SK-MEL-5 (cell line): Measurements from ENCODE around the gene DYNLT5. TPM values are rescaled to one million over a fixed set of nuclear protein-coding genes. Genes with fewer than 3 reads are reported as not detected.

ENCODE experiments used
- DNase-seq: peaks from one replicate; pipeline ENCODE4 v3.0.0-alpha.2; 2016; ENCODE audit warnings: low read depth, low spot score
- in situ Hi-C: cut with HindIII; loops from 2 replicates; pipeline ENCODE4 v1.10.0; 2016; ENCODE audit warnings: low sequenced_read_pairs, high pct_unique_total_duplicates, low pct_unique_long_range_greater_than_20kb
- total RNA-seq: library from RNA; depleted of rRNA; stranded (reverse); fragments of >200 nt; shearing (Covaris generic); gene quantifications from 2 replicates; pipeline ENCODE4 v1.2.3, GENCODE V29; 2014

DYNLT5 gene
- total RNA-seq, 1 experiment from 2014 or later = not detected

DNA sequence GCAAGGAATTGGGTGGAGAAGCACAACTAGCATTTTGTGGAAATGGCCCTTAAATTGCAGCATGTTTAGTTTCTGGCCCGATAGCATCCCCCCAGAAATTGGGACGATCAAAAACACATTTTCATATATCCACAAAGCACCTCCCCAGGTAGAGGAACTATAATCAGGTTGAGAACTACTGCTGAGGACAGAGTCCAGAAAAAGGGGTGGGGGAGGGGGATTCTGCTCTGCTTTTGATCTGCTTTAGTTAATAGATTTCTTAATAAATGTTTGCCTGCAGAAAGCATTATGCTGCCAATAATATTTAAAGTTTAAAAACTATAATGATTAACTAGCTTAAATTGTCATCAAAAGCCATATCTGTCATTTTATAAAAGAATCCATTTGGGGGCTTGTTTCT, 14.4 kb upstream of the DYNLT5 start:
- no peak for DNase-seq
- in situ Hi-C loops = no loop called here

DNA sequence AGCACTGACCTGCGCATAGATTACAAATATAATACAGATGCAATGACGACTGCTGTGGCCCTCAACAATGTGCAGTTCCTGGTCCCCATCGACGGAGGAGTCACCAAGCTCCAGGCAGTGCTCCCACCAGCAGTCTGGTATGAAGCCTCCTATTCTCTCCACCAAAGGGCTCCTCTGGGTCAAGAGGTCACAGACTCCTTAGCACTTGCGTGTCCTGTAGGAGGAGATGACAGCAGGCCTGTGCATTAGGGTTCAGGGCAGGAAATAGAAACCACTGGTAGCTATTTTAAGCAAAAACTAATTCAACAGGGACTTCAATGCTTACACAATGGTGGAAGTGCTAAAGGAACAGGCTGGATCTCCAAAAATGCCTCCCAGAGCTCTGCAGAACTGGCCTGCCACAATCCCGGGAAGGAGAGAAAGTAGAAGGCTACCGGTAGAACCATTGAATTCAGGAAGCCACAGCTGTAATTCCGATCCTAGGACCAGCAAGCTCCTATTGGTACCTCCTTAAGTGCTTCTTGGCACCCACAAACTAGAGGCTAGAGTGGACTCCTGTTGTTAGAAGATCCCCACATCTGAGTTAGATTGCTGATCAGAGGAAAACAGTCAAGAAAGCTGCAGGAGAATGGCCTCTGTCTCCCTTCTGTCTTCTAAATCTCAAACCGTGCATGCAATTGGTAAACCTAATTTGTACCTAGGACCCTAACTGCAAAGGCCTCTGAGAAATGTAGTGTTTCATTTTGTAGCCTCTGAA, 12.7 kb upstream of the DYNLT5 start:
- in situ Hi-C loops = no loop called here
- no peak for DNase-seq

DNA sequence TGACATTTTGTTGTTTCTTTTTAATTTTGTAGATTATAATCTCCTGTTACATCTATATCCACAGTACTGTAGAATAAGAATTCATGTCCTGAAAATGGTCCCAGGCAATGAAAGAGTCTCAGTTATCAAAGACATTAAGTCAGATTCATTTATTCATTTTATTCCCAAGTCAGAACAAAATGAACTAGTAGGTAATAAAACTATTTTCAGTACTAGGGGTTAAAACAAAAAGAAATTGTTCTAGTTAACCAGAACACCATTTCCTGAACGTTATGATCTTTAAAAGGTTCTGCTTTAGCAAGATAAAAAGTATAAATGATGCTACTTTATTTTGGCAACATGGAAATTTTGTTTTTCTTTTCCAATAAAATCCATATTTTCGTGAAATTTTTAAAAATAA, 6.8 kb upstream of the DYNLT5 start:
- no peak for DNase-seq
- in situ Hi-C loops = no loop called here

- no peak for DNase-seq
- in situ Hi-C loops = no loop called here
These were observed 4.8 kb upstream of the DYNLT5 start for GRCh38 chr1:66747501-66747900.

DNA sequence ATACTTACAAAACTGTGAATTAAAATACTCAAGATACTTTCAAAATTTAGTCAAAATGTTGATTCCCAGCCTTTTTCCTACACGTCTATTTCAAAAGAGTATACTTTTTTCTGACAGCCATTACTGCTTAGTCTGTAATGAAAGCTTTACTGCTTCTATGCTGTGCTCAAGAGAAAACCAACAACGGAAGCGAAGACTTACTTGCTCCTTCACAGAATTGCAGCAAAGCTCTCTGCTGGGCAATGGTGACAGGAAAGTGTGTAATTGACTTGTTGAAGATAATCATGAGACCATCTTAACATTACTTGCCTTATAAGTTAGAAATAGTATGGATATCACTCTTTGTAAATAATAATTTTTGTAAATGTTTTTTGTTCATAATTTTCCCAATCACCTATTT, 1.7 kb upstream of the DYNLT5 start:
- no peak for DNase-seq
- in situ Hi-C loops = no loop called here

- in situ Hi-C loops = no loop called here
- no peak for DNase-seq
These were observed 1.1 kb upstream of the DYNLT5 start for GRCh38 chr1:66751160-66751559.

DNA sequence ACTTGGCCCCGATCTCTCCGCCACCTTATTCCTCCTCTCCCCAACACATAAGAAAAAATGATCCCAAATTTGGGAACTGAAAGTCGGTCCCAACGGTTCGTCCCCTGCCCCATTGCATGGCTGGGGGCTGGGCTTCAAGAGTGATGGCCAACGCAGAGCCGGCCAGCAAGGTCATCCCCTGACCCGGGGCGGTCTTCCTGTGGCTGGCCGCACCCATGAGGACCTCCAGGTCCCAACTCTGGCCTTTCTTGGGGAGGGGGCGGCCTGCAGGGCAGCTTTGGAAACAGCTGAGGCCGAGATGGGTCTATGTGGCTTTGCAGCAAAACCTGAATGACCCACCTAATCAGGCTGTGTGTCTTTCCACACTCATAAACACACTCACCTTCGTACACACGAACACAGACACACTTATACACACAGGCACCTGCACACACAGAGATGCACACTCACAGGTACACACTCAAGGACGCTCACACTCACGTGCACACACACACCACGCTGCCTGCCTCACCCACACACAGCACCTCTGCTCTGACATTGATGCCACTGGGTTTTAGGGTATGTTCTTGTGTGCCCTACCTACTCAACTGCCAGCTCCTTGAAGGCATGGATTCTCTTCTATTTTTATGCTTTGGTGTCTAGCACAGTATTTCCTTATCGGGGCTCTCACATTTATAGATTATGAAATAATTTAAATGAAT, 562 bp downstream of the DYNLT5 start:
- DNase-seq = no peak
- in situ Hi-C loops = no loop called here

GRCh38 chr1:66757722-66758240, 5.5 kb downstream of the DYNLT5 start:
- DNase-seq = no peak
- in situ Hi-C loops = no loop called here

GRCh38 chr1:66758241-66758755, 6.0 kb downstream of the DYNLT5 start:
- in situ Hi-C loops = no loop called here
- DNase-seq = peak; percentile 44

- in situ Hi-C loops = no loop called here
- DNase-seq = no peak
These were observed 8.2 kb downstream of the DYNLT5 start for GRCh38 chr1:66760506-66760905.

- no peak for DNase-seq
- in situ Hi-C loops = no loop called here
These were observed 9.0 kb downstream of the DYNLT5 start for GRCh38 chr1:66761221-66761620.

DNA sequence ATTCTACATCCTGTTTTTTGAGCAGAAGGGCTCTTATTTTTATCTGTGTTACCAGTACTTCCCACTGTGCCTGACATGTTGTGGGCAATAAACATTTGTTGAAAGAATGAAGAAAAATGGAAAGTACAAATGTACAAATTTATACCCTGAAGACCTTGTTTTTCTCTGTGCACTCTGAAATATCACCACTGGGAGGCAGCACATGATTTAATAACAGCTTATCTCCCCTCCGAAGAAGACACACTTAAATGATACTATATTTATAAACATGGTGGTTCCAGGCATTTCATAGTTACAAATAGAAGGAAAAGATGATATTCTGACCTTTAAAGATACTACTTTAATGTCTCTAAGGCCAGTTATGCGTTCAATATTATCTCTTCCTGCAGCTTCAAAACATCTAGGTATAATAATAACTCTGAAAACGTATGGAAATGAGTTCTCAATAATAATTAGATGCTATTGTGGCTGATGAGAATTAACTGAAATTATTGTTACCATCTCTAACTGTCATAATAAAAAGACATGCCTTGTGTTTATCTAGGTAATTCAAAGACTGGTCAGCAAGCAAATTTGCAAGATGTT, 12.8 kb downstream of the DYNLT5 start:
- DNase-seq = peak; percentile 68
- in situ Hi-C loops = no loop called here

- DNase-seq = no peak
- in situ Hi-C loops = no loop called here
These were observed 15.4 kb downstream of the DYNLT5 start for GRCh38 chr1:66767626-66768025.

- DNase-seq = no peak
- in situ Hi-C loops = no loop called here
These were observed 16.7 kb downstream of the DYNLT5 start for GRCh38 chr1:66768965-66769364.

DNA sequence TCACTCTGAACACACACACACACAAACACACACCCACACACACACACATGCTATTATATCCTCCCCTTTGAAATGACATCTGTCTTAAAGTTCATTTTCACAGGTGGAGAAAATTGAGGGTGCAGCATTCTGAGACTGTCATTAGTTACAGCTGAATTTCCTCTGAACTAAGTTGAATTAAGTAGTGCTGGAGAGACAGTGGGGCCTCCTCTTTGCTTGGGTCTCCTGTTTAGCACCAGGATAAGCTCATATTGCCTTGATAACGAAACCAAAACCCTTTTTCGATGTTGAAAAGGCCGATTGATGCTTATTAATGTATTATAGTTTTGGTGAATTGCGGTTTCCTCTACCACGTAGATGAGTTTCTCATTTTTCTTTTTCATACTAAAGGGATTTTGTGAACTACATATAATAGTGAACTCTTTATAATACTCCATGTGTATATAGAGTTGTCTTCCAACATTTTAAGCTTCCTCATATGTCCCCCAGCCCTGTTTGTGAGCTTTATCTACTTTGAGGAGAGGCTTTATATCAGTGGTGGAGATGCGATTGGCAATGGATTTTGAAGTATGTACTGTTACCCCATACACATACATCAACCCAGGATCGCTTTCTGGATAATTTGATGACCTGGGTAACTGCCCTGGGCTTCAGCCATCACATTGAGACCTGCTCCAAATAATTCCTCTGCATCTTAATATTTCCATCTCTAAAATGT, 17.4 kb downstream of the DYNLT5 start:
- in situ Hi-C loops = no loop called here
- peak; percentile 32 for DNase-seq

DNA sequence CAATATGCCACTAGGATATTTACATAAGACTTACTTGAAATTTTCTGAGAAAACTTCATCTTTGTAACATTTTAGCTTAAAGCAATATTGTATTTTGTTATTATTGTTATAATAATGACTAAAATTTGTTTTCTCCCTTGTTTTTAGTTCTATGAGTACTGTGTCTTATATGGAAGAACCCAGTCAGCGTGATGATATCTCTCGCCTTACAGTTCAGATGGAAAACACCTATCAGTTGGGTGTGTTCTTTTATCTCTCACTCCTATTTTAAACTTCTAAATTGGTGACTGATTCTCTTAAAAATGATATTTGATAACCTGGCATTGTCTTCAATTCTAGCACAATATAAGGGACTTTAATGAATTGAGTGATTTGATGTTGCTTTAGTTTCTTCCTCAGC, 18.0 kb downstream of the DYNLT5 start:
- in situ Hi-C loops = no loop called here
- no peak for DNase-seq

- in situ Hi-C loops = no loop called here
- no peak for DNase-seq
These were observed 18.4 kb downstream of the DYNLT5 start for GRCh38 chr1:66770694-66771093.

DNA sequence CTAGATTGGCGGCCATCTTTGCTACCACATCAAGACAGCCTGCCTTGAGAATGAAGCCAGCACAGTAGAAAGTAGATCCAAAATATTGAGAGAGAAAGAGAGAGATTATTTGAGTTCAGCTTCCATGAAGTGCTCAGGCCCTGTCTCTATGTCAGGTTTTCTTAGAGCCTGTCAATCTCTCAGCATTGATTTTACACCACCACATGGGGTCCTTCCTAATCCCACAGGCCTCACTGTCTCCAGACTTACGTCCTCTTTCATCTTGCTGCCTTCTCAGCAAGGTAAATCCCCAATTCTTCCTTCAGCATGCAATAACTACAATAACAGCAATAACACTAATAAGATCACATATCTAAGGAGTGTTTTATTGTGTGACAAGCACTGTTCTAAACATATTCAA, 21.0 kb downstream of the DYNLT5 start:
- in situ Hi-C loops = no loop called here
- no peak for DNase-seq
